GM12878 (cell line): ENCODE results near the gene TMEM91.

ENCODE experiments used
- BRCA1 ChIP-seq: IDR thresholded peaks from 2 replicates; pipeline ENCODE4 v1.6.1; 2011; ENCODE audit warnings: low read depth, low read length, improper control_type of control experiment
- EED ChIP-seq: sonication (generic); IDR thresholded peaks from 2 replicates; pipeline ENCODE4 v1.6.1; 2016; ENCODE audit warnings: antibody characterized with exemption, low read depth
- EZH2 ChIP-seq: IDR thresholded peaks from 2 replicates; pipeline ENCODE4 v1.6.1; 2012; ENCODE audit warnings: low read depth, mild to moderate bottlenecking, control low read depth, inconsistent platforms, low read length, borderline replicate concordance; ENCODE audit not compliant: control insufficient read depth
- JUND ChIP-seq: IDR thresholded peaks from 2 replicates; pipeline ENCODE4 v1.6.1; 2012; ENCODE audit warnings: low read depth, mild to moderate bottlenecking, low read length, improper control_type of control experiment, moderate library complexity
- SMC3 ChIP-seq: IDR thresholded peaks from 2 replicates; pipeline ENCODE4 v1.6.1; 2011; ENCODE audit warnings: low read length, improper control_type of control experiment, borderline replicate concordance
- TCF7 ChIP-seq: IDR thresholded peaks from 2 replicates; pipeline ENCODE4 v1.6.1; 2014; ENCODE audit warnings: antibody characterized with exemption, borderline replicate concordance
- ZSCAN29 ChIP-seq: fragments of 450-650 bp; IDR thresholded peaks from 2 replicates; pipeline ENCODE4 v1.6.1; 2017; ENCODE audit warnings: mild to moderate bottlenecking, moderate library complexity
- TF ChIP-seq, protein P1 (sequence below): IDR thresholded peaks from 2 replicates; pipeline ENCODE4 v1.6.1; 2012; ENCODE audit warnings: mild to moderate bottlenecking, low read depth, low read length
- TF ChIP-seq, protein P2 (sequence below): fragments of 450-650 bp; IDR thresholded peaks from 2 replicates; pipeline ENCODE4 v1.6.1; 2017; ENCODE audit warnings: borderline replicate concordance
- TF ChIP-seq, protein P3 (sequence below), 3 experiments: IDR thresholded peaks in 2 of 3; conservative IDR thresholded peaks in 1 of 3; 2 replicates each; pipeline ENCODE4 v1.5.1; 2011; ENCODE audit warnings: low read depth in 3 of 3, low read length in 3 of 3, mild to moderate bottlenecking in 3 of 3, control low read depth in 2 of 3, moderate library complexity in 2 of 3, inconsistent platforms in 1 of 3, mixed read lengths in 1 of 3; ENCODE audit not compliant: control insufficient read depth in 2 of 3, insufficient read depth in 1 of 3; ENCODE audit errors: extremely low read depth in 1 of 3
- TF ChIP-seq, protein P4 (sequence below): IDR thresholded peaks from 2 replicates; pipeline ENCODE4 v1.6.1; 2011; ENCODE audit warnings: low read depth, low read length, improper control_type of control experiment, borderline replicate concordance

DNA sequence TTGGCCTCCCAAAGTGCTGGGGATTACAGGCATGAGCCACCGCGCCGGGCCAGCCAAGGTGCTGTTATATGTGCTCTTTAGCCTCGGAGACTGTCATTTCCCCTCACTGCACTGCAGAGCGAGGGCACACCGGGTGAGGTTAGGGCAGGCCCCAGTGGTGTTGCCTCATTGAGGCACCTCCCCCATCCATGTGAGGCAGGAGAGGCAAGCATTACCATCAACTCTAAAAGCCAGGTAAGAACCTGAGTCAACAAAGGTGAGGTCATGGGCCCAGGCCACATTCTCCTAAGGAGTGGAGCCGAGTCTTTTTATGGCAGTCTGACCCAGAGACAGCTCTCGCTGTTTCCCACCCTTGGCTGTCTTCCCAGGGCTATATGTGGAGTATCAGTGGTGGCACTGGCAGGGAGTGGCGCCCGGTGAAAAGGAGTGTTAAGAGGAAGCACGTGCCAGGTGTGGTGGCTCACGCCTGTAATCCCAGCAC, 39.9 kb downstream of the TMEM91 start:
- TF ChIP-seq SMC3 (no peak), EED (no peak), EZH2 (no peak), JUND (no peak), BRCA1 (no peak), ZSCAN29 (no peak), TCF7 (no peak)
- TF ChIP-seq, protein P1, sequence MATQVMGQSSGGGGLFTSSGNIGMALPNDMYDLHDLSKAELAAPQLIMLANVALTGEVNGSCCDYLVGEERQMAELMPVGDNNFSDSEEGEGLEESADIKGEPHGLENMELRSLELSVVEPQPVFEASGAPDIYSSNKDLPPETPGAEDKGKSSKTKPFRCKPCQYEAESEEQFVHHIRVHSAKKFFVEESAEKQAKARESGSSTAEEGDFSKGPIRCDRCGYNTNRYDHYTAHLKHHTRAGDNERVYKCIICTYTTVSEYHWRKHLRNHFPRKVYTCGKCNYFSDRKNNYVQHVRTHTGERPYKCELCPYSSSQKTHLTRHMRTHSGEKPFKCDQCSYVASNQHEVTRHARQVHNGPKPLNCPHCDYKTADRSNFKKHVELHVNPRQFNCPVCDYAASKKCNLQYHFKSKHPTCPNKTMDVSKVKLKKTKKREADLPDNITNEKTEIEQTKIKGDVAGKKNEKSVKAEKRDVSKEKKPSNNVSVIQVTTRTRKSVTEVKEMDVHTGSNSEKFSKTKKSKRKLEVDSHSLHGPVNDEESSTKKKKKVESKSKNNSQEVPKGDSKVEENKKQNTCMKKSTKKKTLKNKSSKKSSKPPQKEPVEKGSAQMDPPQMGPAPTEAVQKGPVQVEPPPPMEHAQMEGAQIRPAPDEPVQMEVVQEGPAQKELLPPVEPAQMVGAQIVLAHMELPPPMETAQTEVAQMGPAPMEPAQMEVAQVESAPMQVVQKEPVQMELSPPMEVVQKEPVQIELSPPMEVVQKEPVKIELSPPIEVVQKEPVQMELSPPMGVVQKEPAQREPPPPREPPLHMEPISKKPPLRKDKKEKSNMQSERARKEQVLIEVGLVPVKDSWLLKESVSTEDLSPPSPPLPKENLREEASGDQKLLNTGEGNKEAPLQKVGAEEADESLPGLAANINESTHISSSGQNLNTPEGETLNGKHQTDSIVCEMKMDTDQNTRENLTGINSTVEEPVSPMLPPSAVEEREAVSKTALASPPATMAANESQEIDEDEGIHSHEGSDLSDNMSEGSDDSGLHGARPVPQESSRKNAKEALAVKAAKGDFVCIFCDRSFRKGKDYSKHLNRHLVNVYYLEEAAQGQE, result no peak
- TF ChIP-seq, protein P2, sequence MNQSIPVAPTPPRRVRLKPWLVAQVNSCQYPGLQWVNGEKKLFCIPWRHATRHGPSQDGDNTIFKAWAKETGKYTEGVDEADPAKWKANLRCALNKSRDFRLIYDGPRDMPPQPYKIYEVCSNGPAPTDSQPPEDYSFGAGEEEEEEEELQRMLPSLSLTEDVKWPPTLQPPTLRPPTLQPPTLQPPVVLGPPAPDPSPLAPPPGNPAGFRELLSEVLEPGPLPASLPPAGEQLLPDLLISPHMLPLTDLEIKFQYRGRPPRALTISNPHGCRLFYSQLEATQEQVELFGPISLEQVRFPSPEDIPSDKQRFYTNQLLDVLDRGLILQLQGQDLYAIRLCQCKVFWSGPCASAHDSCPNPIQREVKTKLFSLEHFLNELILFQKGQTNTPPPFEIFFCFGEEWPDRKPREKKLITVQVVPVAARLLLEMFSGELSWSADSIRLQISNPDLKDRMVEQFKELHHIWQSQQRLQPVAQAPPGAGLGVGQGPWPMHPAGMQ, result no peak
- TF ChIP-seq, protein P3, sequence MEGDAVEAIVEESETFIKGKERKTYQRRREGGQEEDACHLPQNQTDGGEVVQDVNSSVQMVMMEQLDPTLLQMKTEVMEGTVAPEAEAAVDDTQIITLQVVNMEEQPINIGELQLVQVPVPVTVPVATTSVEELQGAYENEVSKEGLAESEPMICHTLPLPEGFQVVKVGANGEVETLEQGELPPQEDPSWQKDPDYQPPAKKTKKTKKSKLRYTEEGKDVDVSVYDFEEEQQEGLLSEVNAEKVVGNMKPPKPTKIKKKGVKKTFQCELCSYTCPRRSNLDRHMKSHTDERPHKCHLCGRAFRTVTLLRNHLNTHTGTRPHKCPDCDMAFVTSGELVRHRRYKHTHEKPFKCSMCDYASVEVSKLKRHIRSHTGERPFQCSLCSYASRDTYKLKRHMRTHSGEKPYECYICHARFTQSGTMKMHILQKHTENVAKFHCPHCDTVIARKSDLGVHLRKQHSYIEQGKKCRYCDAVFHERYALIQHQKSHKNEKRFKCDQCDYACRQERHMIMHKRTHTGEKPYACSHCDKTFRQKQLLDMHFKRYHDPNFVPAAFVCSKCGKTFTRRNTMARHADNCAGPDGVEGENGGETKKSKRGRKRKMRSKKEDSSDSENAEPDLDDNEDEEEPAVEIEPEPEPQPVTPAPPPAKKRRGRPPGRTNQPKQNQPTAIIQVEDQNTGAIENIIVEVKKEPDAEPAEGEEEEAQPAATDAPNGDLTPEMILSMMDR (IDR thresholded peaks at IDR 0.05 in 2 of 3, conservative IDR thresholded peaks at IDR 0.05 in 1 of 3; ENCODE audit: control insufficient read depth in 2 of 3, extremely low read depth in 1 of 3, insufficient read depth in 1 of 3, low read depth in 3 of 3, low read length in 3 of 3), result no peak
- TF ChIP-seq, protein P4, sequence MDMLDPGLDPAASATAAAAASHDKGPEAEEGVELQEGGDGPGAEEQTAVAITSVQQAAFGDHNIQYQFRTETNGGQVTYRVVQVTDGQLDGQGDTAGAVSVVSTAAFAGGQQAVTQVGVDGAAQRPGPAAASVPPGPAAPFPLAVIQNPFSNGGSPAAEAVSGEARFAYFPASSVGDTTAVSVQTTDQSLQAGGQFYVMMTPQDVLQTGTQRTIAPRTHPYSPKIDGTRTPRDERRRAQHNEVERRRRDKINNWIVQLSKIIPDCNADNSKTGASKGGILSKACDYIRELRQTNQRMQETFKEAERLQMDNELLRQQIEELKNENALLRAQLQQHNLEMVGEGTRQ, result no peak
